HepG2 (cell line): Measurements from ENCODE around the gene SAYSD1.

Source experiments
- BRCA1 ChIP-seq: sonication (generic); formaldehyde crosslinking; IDR thresholded peaks from 2 replicates; pipeline ENCODE4 v1.4.0; 2020; ENCODE audit warnings: missing genetic modification reagents
- CTCF ChIP-seq: sonication (generic); formaldehyde crosslinking; IDR thresholded peaks from 2 replicates; pipeline ENCODE4 v1.5.0; 2020; ENCODE audit warnings: mild to moderate bottlenecking, missing genetic modification reagents, moderate library complexity
- HDAC6 ChIP-seq: fragments of 200-600 bp; sonication (generic); IDR thresholded peaks from 2 replicates; pipeline ENCODE4 v1.7.0; 2017; ENCODE audit warnings: mild to moderate bottlenecking, antibody characterized with exemption, low read length, low read depth
- KLF6 ChIP-seq: IDR thresholded peaks from 2 replicates; pipeline ENCODE4 v1.8.0; 2016; ENCODE audit warnings: missing biosample characterization, missing genetic modification reagents
- NFE2L1 ChIP-seq: sonication (generic); formaldehyde crosslinking; IDR thresholded peaks from 2 replicates; pipeline ENCODE4 v1.4.0; 2020; ENCODE audit warnings: missing genetic modification reagents, mild to moderate bottlenecking, borderline replicate concordance
- POLR2AphosphoS5 ChIP-seq: IDR thresholded peaks from 2 replicates; pipeline ENCODE4 v1.6.1; 2012; ENCODE audit warnings: low read depth, low read length
- RAD51 ChIP-seq: fragments of 450-650 bp; IDR thresholded peaks from 2 replicates; pipeline ENCODE4 v1.6.1; 2016; ENCODE audit warnings: borderline replicate concordance
- RBM22 ChIP-seq: fragments of 200-400 bp; formaldehyde crosslinking; optimal IDR thresholded peaks from 2 replicates; pipeline ENCODE3; 2017; ENCODE audit warnings: mild to moderate bottlenecking, low read length, moderate library complexity
- REPIN1 ChIP-seq: sonication (generic); formaldehyde crosslinking; IDR thresholded peaks from 2 replicates; pipeline ENCODE4 v1.8.0; 2022; ENCODE audit warnings: missing genetic modification reagents, low read depth, mild to moderate bottlenecking, borderline replicate concordance
- XRCC5 ChIP-seq: fragments of 200-400 bp; formaldehyde crosslinking; optimal IDR thresholded peaks from 2 replicates; pipeline ENCODE3; 2017; ENCODE audit warnings: mild to moderate bottlenecking, low read length
- ZC3H4 ChIP-seq: sonication (generic); formaldehyde crosslinking; IDR thresholded peaks from 2 replicates; pipeline ENCODE4 v1.4.0; 2020; ENCODE audit warnings: missing genetic modification reagents, borderline replicate concordance
- TF ChIP-seq, protein P1 (sequence below): sonication (generic); formaldehyde crosslinking; IDR thresholded peaks from 2 replicates; pipeline ENCODE4 v1.4.0; 2020; ENCODE audit warnings: mild to moderate bottlenecking, missing genetic modification reagents, borderline replicate concordance
- TF ChIP-seq, protein P2 (sequence below), 2 experiments: fragments of 450-650 bp in 1 of 2; sonication (generic) in 1 of 2; formaldehyde crosslinking in 1 of 2; IDR thresholded peaks; 2 replicates each; pipeline versions ENCODE4 v1.6.1 to v1.8.0; 2016 to 2022; ENCODE audit warnings: antibody characterized with exemption in 1 of 2, mild to moderate bottlenecking in 1 of 2, missing genetic modification reagents in 1 of 2
- TF ChIP-seq, protein P3 (sequence below): IDR thresholded peaks from 2 replicates; pipeline ENCODE4 v1.6.1; 2016; ENCODE audit warnings: control low read depth

DNA sequence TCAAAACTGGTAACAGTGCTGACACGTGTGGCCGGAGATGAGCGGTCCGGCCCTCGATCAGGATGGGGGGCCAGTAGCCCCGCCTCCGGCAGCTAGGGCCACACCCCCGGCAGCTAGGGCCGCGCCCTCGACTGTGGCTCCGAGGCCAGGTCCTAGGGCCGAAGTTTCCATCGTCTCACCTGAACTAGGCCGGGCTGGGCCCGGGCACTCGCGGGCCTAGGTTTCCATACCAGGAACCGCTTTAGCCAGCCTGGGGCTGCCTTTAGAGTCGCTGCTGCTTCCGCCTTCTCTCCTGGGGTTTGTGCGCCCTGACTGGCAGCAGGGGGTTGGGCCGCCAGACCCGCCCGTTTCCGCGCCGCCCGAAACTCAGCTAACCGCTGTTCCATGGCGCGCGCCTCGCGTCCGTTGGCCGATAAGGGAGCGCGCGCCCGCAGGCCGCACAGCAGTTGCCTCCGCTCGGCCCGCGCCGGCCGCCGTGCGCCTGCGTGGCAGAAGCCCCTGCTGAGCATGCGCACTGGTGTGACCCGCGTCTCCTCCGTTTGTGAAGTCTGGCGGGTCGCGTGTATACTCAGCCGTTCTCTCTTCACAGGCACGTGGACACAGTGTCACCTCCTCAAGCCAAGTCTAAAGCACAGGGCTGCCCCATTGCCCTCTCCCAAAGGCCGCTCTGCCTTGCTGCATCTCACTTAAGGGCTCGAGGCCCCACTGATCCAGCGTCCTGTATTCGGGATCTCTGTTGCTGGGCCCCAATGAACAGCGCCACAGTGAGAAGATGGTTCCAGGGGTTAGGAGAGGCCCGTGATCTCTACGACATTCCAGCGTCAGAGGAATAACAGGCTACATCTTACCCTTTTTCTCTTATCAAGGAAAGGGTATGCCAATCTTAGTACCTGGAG, at the start of gene SAYSD1:
- TF ChIP-seq CTCF (CRISPR knock-in tag) (0 out of 2 replicates have a peak, but pooled peaks have one; percentile 26), NFE2L1 (CRISPR knock-in tag) (peak; percentile 95), KLF6 (CRISPR knock-in tag) (peak; percentile 89), RAD51 (no peak), POLR2AphosphoS5 (peak; percentile 75; the same call in 1 of the 2 replicates), ZC3H4 (no peak), XRCC5 (peak; percentile 71), HDAC6 (no peak), RBM22 (no peak), REPIN1 (peak; percentile 97), BRCA1 (CRISPR knock-in tag) (peak; percentile 91)
- TF ChIP-seq, protein P1, sequence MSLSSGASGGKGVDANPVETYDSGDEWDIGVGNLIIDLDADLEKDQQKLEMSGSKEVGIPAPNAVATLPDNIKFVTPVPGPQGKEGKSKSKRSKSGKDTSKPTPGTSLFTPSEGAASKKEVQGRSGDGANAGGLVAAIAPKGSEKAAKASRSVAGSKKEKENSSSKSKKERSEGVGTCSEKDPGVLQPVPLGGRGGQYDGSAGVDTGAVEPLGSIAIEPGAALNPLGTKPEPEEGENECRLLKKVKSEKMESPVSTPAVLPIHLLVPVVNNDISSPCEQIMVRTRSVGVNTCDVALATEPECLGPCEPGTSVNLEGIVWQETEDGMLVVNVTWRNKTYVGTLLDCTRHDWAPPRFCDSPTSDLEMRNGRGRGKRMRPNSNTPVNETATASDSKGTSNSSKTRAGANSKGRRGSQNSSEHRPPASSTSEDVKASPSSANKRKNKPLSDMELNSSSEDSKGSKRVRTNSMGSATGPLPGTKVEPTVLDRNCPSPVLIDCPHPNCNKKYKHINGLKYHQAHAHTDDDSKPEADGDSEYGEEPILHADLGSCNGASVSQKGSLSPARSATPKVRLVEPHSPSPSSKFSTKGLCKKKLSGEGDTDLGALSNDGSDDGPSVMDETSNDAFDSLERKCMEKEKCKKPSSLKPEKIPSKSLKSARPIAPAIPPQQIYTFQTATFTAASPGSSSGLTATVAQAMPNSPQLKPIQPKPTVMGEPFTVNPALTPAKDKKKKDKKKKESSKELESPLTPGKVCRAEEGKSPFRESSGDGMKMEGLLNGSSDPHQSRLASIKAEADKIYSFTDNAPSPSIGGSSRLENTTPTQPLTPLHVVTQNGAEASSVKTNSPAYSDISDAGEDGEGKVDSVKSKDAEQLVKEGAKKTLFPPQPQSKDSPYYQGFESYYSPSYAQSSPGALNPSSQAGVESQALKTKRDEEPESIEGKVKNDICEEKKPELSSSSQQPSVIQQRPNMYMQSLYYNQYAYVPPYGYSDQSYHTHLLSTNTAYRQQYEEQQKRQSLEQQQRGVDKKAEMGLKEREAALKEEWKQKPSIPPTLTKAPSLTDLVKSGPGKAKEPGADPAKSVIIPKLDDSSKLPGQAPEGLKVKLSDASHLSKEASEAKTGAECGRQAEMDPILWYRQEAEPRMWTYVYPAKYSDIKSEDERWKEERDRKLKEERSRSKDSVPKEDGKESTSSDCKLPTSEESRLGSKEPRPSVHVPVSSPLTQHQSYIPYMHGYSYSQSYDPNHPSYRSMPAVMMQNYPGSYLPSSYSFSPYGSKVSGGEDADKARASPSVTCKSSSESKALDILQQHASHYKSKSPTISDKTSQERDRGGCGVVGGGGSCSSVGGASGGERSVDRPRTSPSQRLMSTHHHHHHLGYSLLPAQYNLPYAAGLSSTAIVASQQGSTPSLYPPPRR (CRISPR knock-in tag): peak; percentile 82
- TF ChIP-seq, protein P2, sequence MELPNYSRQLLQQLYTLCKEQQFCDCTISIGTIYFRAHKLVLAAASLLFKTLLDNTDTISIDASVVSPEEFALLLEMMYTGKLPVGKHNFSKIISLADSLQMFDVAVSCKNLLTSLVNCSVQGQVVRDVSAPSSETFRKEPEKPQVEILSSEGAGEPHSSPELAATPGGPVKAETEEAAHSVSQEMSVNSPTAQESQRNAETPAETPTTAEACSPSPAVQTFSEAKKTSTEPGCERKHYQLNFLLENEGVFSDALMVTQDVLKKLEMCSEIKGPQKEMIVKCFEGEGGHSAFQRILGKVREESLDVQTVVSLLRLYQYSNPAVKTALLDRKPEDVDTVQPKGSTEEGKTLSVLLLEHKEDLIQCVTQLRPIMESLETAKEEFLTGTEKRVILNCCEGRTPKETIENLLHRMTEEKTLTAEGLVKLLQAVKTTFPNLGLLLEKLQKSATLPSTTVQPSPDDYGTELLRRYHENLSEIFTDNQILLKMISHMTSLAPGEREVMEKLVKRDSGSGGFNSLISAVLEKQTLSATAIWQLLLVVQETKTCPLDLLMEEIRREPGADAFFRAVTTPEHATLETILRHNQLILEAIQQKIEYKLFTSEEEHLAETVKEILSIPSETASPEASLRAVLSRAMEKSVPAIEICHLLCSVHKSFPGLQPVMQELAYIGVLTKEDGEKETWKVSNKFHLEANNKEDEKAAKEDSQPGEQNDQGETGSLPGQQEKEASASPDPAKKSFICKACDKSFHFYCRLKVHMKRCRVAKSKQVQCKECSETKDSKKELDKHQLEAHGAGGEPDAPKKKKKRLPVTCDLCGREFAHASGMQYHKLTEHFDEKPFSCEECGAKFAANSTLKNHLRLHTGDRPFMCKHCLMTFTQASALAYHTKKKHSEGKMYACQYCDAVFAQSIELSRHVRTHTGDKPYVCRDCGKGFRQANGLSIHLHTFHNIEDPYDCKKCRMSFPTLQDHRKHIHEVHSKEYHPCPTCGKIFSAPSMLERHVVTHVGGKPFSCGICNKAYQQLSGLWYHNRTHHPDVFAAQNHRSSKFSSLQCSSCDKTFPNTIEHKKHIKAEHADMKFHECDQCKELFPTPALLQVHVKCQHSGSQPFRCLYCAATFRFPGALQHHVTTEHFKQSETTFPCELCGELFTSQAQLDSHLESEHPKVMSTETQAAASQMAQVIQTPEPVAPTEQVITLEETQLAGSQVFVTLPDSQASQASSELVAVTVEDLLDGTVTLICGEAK (IDR thresholded peaks at IDR 0.05): no peak
- TF ChIP-seq, protein P2 (CRISPR knock-in tag; IDR thresholded peaks at IDR 0.05): peak; percentile 92
- TF ChIP-seq, protein P3, sequence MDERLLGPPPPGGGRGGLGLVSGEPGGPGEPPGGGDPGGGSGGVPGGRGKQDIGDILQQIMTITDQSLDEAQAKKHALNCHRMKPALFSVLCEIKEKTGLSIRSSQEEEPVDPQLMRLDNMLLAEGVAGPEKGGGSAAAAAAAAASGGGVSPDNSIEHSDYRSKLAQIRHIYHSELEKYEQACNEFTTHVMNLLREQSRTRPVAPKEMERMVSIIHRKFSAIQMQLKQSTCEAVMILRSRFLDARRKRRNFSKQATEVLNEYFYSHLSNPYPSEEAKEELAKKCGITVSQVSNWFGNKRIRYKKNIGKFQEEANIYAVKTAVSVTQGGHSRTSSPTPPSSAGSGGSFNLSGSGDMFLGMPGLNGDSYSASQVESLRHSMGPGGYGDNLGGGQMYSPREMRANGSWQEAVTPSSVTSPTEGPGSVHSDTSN (CRISPR knock-in tag): 0 out of 2 replicates have a peak, but pooled peaks have one; percentile 30
